DMS153 treated with DMSO at 0.1 percent for 48 hours (cell line): ENCODE results near the gene VGLL4.
"Not testable (repeated sequence)": the region's sequence is repeated elsewhere in the genome, so short reads cannot be mapped to it uniquely, and the experiment has no call there.

ENCODE experiments used
- DNase-seq: peaks from one replicate; lab custom pipeline; 2025; ENCODE audit not compliant: unreplicated experiment; lab: John Stamatoyannopoulos, UW

Gene VGLL4

DNA sequence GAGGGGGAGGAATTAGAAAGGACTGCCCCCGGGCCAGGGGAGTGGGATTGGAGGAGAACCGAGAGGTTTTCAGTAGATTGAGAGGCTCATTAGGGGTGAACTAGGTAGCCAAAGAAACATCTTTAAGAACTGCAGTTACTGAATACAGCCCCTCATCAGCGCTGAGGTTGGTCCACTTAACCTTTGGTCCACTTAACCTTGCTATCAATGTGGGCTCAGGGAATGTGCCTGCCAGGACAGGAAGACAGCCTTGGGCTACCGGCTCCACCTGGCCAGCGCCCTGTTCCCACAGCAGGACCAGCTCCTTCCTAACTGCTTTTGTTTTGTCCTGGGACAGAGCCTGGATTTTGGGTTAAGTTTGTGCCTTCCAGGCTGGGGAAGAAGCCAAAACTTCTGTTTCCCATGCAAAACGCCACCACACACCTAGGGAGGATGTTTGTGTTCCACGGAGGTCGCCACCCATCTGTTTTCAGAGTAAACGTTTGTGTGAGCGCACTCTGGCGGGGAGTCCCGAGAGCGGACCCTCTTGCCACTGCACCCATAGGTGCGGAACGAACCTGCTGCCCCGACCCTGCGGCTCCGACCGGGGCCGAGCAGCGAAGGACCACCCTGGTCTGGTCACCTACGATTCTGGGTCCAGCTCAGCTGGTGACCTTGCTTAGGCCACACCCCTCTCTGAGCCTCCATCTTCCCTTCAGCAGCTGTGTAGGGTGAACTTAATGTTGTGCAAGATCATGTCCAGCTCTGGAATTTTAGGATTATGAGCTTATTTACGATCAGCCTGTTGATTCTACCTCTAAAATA is 107.4 kb downstream of the VGLL4 start:
- no peak for DNase-seq

DNA sequence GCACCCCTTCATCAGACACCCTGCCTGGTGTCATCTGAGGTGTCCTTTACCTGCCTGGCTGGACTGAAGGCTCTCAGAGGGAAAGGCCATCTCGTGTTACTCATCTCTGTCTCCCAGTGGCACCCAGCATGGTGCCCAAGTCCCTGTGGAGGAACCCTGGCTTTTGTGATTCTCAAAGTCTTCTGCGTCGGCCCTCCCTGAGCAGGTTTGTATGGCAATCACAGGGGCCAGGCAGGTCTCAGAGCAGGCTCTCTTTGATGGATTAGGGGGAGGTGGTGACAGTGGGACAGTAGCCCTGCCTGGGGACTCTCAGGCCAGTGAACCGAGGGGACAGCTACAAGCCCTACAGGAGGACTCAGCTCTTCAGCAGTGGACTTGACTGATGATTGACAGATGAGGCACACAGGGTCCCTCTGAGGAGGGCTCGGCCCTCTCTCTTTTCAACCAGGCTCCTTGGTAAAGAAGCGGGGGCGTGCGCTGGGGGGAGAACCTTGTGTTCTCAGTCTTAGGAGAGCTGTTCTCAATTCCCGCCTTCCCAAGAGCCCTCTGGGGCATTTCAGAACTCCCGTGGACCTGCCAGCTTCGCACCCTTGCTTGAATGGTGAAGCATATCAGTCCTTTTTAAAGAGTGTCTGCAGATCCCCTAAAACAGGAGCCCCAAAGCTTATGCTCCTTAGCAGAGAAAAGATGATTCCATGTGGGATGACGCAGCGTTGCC is 108.3 kb downstream of the VGLL4 start:
- no peak for DNase-seq

DNA sequence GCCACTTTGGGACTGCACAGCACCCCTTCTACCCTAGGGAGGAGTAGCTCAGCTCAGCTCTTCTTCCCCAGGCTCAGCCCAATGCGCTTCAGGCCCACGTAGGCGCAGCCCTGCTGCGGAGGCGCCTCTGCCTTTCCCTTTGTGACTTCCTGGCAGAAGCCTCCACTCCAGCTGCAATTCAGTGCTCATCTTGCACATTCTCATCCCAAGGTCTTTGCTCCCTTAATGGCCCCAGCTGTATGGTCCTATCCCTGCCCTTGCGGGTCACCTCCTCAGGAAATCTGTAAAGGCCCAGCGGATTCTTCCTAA is 109.0 kb downstream of the VGLL4 start:
- no peak for DNase-seq

DNA sequence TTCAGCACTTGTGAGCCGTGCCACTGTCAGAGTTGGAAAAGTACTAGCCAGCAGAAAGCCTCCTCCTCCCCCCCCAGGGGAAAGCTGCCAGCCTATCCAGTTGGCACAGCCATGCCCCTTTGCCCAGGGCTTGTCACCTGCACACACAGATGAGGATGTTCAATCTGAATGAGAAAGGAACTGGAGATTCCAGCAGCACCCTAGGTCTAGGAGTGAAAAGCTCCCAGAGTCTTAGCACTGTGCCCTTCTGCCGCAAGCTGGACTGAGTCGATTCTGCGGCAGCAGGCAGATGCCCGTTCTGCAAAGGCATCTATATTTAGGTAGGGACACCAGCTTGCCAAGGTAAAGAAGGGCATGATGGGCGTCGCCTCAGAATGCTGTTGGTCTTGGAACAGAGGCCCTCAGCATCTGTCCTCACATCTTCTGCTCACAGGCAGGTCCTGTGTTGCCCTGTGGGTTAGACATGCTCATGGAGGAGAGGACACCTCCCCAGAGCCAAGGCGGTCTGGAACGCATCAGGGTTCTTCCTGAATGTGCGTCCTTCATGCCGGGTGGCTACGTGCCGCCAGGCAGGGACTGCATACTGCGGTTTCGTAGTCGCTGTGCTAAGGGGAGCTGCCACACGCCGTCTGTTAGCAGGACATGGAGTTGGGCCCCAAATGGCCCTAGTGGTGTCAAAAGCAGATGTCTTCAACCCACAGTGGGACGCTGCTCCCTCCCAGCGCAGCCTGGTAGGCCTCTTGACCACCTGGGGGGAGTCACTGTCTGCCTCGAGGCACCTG is 109.5 kb downstream of the VGLL4 start:
- DNase-seq: no peak

DNA sequence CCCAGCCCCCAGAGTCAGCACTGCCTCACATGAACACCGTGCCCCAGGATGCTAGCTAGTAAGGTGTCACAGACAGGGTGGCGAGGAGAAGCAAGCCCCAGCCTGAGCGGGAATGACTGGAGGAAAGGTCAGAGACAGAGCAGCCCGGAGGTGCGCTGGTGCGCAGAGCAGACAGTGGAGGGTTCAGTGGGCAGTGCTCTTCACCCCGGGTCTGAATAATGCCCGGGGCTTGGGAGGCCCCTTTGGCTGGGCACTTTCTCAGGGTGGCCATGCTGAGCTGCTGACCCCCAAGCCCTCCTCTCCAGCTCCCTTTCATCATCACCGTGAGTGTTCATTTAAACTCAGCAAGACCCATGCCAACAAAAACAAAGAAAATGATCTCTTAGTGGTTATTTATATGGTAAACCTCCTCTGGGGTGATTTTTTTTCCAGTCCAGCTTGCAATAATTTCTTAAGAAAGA is 110.8 kb downstream of the VGLL4 start:
- no peak for DNase-seq

DNA sequence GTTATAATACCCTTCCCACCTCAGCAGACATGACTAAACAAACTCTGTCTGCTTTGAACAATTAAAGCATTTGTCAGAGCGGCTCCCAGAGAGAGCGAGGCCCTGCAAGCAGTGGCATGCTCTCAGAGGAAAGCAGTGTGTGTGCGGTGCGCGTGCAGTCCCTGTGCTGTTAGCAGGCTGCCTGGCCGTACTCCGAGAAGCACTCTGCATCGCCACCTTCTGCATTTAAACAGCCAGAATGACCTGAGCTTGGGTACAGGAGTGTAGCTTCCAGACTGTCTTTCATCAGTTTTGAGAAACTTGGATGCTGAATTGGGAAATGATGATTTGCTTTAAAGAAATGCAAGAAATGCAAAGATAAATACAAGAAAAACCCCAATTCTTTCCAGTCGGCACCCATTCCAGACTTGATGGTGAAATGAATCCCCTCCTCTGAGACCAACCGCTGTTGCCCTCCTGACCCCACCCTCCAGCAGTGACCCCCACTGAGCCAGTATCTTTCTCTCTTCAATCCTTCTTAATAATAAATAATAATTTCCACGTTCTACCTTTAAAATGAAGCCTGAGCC is 113.5 kb downstream of the VGLL4 start:
- peak; percentile 3 for DNase-seq

DNA sequence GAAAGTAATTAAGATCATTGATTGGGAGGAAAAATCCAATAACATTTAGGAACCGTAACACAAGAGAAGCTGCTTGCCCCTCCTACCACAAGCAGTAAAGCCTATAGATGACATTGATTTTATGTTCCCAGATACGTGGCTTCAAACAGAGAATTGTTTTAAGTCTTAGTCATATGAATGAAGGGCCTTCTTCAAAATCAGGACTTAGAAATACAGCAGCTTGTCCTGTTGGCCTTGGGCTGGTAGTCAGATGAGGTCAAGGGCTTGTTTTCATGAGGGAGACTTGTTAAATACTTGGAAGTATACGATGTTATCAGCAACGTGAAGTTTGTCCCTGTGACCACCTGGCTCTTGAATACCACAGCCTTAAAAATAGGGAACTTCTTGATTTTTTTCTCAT is 114.4 kb downstream of the VGLL4 start:
- DNase-seq: no peak

DNA sequence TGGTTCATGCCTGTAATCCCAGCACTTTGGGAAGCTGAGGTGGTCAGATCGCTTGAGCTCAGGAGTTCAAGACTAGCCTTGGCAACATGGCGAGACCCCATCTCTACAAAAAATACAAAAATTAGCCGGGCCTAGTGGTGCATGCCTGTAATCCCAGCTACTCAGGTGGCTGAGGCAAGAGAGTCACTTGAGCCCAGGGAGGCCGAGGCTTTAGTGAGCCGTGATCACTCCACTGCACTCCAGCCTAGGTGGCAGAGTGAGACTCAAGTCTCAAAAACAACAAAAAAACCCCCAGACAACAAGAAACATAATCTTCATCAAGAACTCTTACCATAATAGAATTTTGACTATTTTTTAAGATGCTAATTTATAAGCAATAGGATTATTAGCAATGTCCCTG is 117.6 kb downstream of the VGLL4 start:
- not testable (repeated sequence) for DNase-seq

DNA sequence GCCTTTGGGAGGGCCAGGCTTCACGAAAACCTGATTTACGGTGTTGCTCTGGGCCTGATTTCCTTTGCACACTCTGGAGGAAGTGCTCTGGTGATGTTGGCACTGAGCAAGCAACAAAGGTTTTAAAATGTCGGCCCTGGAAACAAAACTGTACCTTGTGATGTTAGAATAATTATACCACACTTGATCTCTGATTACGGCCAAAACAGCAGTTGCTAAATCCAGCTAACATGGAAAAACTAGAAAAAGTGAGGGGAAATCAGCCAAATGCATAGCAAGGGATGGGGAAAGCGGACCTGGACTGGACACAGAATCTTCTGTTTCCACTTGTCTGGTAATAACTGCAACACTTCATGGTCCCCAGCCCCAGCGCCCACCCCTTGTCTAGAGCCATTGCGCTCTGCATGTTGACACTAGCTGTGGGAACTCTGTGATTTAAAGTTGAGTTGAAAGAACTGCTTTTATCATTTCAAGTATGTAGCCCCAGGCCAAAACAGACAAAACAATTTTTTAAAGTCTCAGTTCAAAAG is 120.1 kb downstream of the VGLL4 start:
- no peak for DNase-seq

DNA sequence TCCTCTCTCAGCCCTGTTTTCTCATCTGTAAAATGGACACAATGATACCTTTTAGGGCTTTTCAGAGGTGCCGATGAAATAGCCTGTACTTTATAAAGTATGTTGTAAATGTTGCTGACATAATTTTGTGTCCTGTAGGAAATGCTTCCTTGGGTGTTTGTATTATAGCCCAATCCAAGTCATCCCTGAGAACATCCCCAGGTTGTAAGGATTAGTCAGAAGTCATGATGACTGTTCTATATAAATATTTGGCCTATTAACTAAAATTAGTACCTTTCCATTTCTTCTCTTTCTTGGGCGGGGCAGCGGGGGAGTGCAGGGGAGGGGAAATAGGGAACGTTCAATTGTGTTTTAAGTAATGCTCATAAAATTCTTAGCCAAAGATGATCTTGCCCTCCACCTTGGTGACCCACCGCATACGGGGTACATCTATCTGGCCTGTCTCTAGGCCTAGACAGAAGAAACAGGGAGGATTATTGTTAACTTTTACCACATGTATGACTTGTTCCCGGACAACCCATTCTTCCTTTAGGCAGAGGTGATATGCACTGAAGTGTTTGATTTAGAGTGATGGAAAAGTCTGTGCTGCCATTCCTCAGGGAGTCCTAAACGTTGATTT is 120.7 kb downstream of the VGLL4 start:
- DNase-seq: no peak

DNA sequence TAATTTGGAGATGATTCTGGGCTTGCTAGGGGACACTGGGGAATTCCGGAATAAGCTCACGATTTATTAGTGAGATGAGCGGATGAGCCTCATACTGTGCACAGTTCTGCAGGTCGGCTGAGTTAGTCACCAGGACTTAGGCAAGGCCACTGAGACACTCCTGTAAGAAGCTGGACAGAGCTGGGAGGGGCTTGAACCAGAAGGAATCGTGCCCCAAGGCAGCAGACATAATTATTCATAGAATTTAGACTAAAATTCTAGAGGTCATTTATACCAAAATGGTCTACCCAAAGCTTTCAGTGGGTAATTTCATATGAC is 121.4 kb downstream of the VGLL4 start:
- no peak for DNase-seq

DNA sequence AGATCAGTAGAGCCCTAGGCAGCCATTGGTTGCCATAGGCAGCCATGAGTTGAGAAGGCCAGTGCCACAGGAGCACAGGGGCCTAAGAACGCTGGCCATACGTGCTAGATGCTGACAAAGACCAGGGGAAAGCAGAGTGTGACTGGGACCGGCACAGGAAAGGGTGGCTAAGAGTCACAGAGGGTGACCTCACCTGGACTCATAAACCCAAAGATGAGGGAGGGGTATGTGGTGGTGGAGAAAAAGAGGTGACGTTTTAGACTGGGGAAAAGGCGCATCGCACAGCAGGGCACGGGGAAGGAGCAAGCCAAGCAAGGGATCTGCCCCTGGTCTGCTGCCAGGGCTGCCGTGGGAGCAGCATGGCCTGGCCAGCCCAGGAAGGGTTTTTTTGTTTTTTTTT is 122.5 kb downstream of the VGLL4 start:
- no peak for DNase-seq

DNA sequence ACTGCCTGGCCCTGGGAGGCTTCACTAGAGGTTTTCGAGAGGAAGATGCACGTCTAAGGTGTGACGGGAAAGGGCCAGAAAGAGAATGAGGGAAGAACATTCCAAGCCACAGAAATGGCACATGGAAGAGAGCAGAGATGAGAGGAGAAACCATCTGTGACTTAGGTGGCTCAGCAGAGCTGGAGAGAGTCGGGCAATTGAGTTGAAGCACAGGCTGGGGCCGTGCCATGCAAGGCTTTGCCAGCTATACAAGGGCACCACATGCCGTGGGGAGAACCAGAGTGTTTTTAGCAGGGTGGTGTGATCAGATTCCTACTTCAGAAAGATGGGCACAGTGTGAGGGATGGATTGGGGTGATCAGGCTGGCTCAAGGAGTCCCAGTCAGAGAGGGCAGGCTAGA is 126.1 kb downstream of the VGLL4 start:
- no peak for DNase-seq

DNA sequence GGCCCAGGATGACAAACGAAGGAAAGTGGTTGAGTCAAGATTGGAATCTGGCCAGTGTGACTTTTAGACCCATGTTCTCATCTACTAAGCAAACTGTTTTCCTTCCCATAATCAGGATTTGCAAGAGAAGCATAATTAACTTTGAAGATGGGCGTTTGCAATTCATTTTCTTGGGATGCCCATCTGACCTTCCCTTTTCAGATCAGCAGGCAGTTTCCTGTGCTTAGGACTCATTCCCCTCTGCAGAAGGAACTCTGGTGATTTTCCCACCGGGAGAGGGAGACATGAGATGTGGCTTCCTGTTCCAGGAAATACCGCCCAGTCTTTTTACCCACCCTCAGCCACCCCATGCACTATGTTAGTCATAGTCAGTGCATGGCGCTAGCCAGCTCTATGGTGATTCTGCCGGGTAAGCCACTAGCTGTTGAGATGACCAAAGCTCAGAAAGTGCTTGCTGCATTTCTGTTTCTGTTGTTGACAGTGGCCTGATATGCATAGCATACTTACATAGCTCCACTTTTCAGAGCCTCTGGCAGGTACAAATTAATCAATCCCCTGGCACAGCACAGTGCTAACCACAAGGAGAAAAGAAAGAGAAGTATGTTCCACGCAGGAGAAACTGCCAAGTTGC is 129.4 kb downstream of the VGLL4 start:
- DNase-seq: no peak

DNA sequence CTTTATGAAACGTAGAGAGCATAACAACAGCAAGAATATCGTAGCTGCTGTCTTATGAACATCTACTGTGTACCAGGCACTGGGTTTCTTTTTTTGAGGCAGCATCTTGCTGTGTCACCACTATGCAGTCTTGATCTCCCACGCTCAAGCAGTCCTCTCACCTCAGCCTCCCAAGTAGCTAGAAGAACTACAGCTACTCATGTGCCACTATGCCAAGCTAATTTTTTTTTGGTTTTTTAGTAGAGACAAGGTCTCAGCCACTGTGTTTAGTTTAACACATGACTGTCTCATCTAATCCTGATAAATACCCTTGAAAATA is 129.9 kb downstream of the VGLL4 start:
- DNase-seq: no peak

DNA sequence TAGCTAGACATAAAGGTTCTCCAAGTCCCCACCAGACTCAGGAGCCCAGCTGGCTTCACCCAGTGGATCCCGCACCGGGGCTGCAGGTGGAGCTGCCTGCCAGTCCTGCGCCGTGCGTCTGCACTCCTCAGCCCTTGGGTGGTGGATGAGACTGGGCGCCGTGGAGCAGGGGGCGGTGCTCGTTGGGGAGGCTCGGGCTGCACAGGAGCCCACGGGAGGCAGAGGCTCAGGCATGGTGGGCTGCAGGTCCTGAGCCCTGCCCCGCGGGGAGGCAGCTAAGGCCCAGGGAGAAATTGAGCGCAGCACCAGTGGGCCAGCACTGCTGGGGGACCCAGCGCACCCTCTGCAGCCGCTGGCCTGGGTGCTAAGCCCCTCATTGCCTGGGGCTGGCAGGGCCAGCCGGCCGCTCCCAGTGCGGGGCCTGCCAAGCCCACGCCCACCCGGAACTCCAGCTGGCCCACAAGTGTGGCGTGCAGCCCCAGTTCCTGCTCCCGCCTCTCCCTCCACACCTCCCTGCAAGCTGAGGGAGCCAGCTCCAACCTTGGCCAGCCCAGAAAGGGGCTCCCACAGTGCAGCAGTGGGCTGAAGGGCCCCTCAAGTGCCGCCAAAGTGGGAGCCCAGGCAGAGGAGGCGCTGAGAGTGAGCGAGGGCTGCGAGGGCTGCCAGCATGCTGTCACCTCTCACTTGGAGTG is 130.4 kb downstream of the VGLL4 start:
- DNase-seq: not testable (repeated sequence)

DNA sequence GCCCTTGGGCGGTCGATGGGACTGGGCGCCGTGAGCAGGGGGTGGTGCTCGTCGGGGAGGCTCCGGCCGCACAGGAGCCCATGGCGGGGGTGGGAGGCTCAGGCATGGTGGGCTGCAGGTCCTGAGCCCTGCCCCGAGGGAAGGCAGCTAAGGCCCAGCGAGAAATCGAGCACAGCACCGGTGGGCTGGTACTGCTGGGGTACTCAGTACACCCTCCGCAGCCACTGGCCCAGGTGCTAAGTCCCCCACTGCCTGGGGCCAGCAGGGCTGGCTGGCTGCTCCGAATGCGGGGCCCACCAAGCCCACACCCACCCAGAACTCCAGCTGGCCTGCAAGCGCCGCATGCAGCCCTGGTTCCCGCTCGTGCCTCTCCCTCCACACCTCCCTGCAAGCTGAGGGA is 132.1 kb downstream of the VGLL4 start:
- not testable (repeated sequence) for DNase-seq

DNA sequence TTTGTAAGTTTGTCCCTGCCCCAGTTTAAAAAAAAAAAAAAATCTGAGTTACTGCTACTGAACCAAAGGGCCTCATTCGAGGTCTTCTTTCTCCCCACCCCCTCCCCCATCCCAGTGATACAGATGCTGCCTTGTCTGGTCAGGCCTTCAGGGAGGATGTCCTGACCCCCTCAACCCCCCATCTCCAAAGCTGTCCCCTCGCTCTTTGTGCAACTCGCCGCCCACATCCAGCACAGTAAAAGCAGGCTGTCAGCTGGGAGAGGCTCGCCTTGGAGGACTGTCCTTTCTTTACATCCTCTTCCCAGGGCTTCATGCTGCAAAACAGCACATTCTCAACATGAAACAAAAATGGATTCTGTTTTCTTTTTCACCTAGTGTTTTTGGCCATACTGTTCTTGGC is 133.4 kb downstream of the VGLL4 start:
- no peak for DNase-seq

DNA sequence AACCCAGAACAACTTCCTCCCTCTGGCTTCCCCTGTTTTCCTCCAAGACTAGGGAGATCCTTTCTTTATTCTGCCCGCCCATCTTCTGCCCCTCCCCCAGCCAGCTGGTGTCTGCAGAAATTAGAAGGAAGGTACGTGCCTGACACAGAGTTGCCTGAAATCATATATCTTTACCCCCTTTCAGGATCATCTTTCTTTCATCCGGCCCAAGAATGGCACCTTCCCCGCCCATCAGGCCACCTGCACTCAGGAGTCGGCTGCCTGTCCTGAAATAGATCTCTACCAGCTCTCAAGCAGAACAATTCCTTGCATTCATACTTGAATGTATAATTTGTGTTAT is 133.7 kb downstream of the VGLL4 start:
- DNase-seq: no peak
